ENCODE results near the gene ZFR2.

DNA sequence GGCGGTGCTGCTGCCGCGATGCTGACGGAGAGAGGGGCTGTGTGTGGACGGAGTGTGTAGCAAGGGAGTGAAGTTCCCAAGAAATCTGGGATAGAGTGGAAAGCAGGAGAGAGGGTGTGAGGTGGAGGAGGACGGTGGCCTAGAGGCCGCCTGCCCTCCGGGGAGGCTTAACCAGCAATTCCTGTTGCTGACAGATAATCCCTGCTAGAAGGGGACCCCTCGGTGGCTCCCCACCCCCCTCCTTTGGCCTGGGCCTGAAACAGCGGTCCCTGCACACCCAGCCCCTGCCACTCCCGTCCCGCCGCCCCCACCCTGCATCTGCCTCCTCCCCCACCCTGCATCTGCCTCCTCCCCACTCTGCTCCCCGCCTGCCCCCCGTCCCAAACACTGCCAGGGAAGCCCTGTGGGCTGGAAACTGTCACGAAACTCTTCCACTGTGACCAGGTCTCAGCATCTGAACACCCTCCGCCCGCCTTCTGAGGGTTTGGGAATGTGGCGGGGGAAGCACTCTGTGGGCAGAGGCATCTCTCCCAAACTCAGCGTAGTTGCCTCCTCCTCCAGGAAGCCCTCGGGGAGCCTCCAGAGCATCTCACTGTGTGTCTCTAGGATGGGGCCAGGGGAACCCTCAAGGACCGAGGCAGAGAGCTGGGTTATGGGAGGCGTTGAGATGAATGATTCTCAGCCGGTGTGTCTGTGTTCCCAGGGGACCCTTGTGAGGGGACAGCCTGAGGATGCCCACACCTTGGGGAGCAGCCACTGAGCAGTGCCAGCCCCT is 65.5 kb downstream of the ZFR2 start:
- no peak for TF ChIP-seq EP300 (IDR thresholded peaks at IDR 0.05; ENCODE audit: borderline replicate concordance in 1 of 2, low read depth in 1 of 2, low read length in 1 of 2)
- TF ChIP-seq, protein P1, sequence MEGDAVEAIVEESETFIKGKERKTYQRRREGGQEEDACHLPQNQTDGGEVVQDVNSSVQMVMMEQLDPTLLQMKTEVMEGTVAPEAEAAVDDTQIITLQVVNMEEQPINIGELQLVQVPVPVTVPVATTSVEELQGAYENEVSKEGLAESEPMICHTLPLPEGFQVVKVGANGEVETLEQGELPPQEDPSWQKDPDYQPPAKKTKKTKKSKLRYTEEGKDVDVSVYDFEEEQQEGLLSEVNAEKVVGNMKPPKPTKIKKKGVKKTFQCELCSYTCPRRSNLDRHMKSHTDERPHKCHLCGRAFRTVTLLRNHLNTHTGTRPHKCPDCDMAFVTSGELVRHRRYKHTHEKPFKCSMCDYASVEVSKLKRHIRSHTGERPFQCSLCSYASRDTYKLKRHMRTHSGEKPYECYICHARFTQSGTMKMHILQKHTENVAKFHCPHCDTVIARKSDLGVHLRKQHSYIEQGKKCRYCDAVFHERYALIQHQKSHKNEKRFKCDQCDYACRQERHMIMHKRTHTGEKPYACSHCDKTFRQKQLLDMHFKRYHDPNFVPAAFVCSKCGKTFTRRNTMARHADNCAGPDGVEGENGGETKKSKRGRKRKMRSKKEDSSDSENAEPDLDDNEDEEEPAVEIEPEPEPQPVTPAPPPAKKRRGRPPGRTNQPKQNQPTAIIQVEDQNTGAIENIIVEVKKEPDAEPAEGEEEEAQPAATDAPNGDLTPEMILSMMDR (IDR thresholded peaks at IDR 0.05) = no peak
- TF ChIP-seq TAF1 (IDR thresholded peaks at IDR 0.05; ENCODE audit: borderline replicate concordance, low read depth, low read length) = no peak
- TF ChIP-seq TEAD4 (IDR thresholded peaks at IDR 0.05; ENCODE audit: borderline replicate concordance, insufficient read depth) = no peak
- TF ChIP-seq POLR2AphosphoS5 (IDR thresholded peaks at IDR 0.05; ENCODE audit: low read depth, low read length) = no peak
- TF ChIP-seq, protein P2, sequence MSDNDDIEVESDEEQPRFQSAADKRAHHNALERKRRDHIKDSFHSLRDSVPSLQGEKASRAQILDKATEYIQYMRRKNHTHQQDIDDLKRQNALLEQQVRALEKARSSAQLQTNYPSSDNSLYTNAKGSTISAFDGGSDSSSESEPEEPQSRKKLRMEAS (IDR thresholded peaks at IDR 0.05; ENCODE audit: low read depth) = no peak
- TF ChIP-seq, protein P3, sequence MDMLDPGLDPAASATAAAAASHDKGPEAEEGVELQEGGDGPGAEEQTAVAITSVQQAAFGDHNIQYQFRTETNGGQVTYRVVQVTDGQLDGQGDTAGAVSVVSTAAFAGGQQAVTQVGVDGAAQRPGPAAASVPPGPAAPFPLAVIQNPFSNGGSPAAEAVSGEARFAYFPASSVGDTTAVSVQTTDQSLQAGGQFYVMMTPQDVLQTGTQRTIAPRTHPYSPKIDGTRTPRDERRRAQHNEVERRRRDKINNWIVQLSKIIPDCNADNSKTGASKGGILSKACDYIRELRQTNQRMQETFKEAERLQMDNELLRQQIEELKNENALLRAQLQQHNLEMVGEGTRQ (IDR thresholded peaks at IDR 0.05; ENCODE audit: borderline replicate concordance, low read depth, low read length) = no peak
- TF ChIP-seq SMC3 (IDR thresholded peaks at IDR 0.05; ENCODE audit: low read depth, low read length) = no peak
- no peak for TF ChIP-seq SIN3A (IDR thresholded peaks at IDR 0.05; ENCODE audit: borderline replicate concordance, low read depth, low read length)
- no peak for TF ChIP-seq GABPA (IDR thresholded peaks at IDR 0.05; ENCODE audit: low read depth)
- no peak for TF ChIP-seq FOSL2 (IDR thresholded peaks at IDR 0.05; ENCODE audit: borderline replicate concordance, low read depth)
- no peak for TF ChIP-seq JUND (IDR thresholded peaks at IDR 0.05)
- TF ChIP-seq RFX5 (IDR thresholded peaks at IDR 0.05; ENCODE audit: low read length) = no peak
